K562 (cell line): ENCODE results near the gene ELOVL4. TPM values are rescaled to one million over a fixed set of nuclear protein-coding genes. Genes with fewer than 3 reads are reported as not detected.

Experiments
- ATAC-seq: fragments of 200-7000 bp; cut with Tn5 transposase; 3 replicates; pipeline ENCODE4 v1.9.1; 2020; ENCODE audit warnings: moderate library complexity
- BruUV-seq: library from RNA; stranded (reverse); fragments of 400-500 nt; replicated peaks from 2 replicates; lab custom pipeline; 2021; lab: Mats Ljungman, UMichigan
- CTCF ChIA-PET: fragments of 300-600 bp; formaldehyde crosslinking; extraction: SDS; loops from one replicate; lab custom pipeline; 2021; ENCODE audit warnings: low intra/inter-chr PET ratio; lab: Yijun Ruan, JAX
- POLR2A ChIA-PET: fragments of 300-600, 350-650 bp; sonication (Branson Sonifier 250); formaldehyde crosslinking; extraction: SDS; loops from one replicate; lab custom pipeline; 2021; ENCODE audit warnings: antibody characterized with exemption, inconsistent platforms; lab: Yijun Ruan, JAX
- DNase-seq, 4 experiments: peaks; one replicate each; pipeline versions ENCODE4 v3.0.0 to v3.0.0-alpha.2; 2011 to 2018; ENCODE audit warnings: low spot score in 3 of 4, mixed read lengths in 3 of 4; ENCODE audit errors: extremely low read depth in 1 of 4
- FAIRE-seq: peaks from 2 replicates; lab custom pipeline; 2011; peaks lifted over from hg19 to GRCh38; lab: Jason Lieb, UNC
- H2AFZ ChIP-seq: 2 replicates; pipeline ENCODE4 v1.6.0; 2011; ENCODE audit warnings: low read depth, low read length, control low read depth, inconsistent platforms
- H3K27ac ChIP-seq: fragments of 200-600 bp; 3 replicates; pipeline ENCODE4 v1.8.0; 2011; ENCODE audit warnings: low read depth, mild to moderate bottlenecking, control low read depth, inconsistent platforms, low read length, moderate library complexity, mixed read lengths; ENCODE audit errors: extremely low read depth
- H3K27me3 ChIP-seq, 2 experiments: fragments of 300-600 bp in 1 of 2; 2 replicates in 1 of 2; 3 replicates in 1 of 2; pipeline versions ENCODE4 v1.6.0 to v1.8.0; 2011; ENCODE audit warnings: inconsistent platforms in 2 of 2, low read length in 2 of 2, mild to moderate bottlenecking in 1 of 2, mixed read lengths in 1 of 2, moderate library complexity in 1 of 2; ENCODE audit not compliant: control insufficient read depth in 2 of 2, insufficient read depth in 2 of 2
- H3K36me3 ChIP-seq: fragments of 300-600 bp; 3 replicates; pipeline ENCODE4 v1.8.0; 2011; ENCODE audit warnings: mild to moderate bottlenecking, low read length, inconsistent platforms; ENCODE audit not compliant: control insufficient read depth, insufficient read depth
- H3K4me1 ChIP-seq, 2 experiments: fragments of 200-600 bp in 1 of 2; replicated peaks in 1 of 2; 2 replicates in 1 of 2; 3 replicates in 1 of 2; pipeline versions ENCODE4 v1.5.1 to v1.8.0; 2011; ENCODE audit warnings: inconsistent platforms in 2 of 2, low read length in 2 of 2, mild to moderate bottlenecking in 1 of 2, mixed read lengths in 1 of 2, moderate library complexity in 1 of 2; ENCODE audit not compliant: control insufficient read depth in 2 of 2, insufficient read depth in 2 of 2
- H3K4me2 ChIP-seq: 2 replicates; pipeline ENCODE4 v1.6.1; 2011; ENCODE audit warnings: low read length, control low read depth, inconsistent platforms, mixed read lengths; ENCODE audit not compliant: insufficient read depth
- H3K4me3 ChIP-seq: fragments of 200-600 bp; sonication (generic), shearing (Covaris generic); 2 replicates; pipeline ENCODE4 v1.5.1; 2016; ENCODE audit warnings: control low read depth, inconsistent platforms
- H3K79me2 ChIP-seq: fragments of 200-600 bp; 3 replicates; pipeline ENCODE4 v1.8.0; 2011; ENCODE audit warnings: low read length, inconsistent platforms; ENCODE audit not compliant: control insufficient read depth, insufficient read depth
- H3K9ac ChIP-seq, 2 experiments: 2 replicates each; pipeline versions ENCODE4 v1.6.0 to v1.6.1; 2011; ENCODE audit warnings: low read depth in 2 of 2, low read length in 2 of 2, control low read depth in 1 of 2, inconsistent platforms in 1 of 2, mild to moderate bottlenecking in 1 of 2, mixed read lengths in 1 of 2; ENCODE audit not compliant: insufficient read depth in 1 of 2
- H3K9me1 ChIP-seq: one replicate; pipeline ENCODE4 v1.6.0; 2011; ENCODE audit warnings: inconsistent platforms, mild to moderate bottlenecking, low read length, moderate library complexity; ENCODE audit not compliant: control insufficient read depth, insufficient read depth
- H3K9me3 ChIP-seq: replicated peaks from 2 replicates; pipeline ENCODE4 v1.5.1; 2011; ENCODE audit warnings: low read depth, low read length, inconsistent platforms; ENCODE audit not compliant: control insufficient read depth, insufficient read depth
- H4K20me1 ChIP-seq: replicated peaks from 2 replicates; pipeline ENCODE4 v1.6.1; 2011; ENCODE audit warnings: low read length, inconsistent platforms, mixed read lengths; ENCODE audit not compliant: control insufficient read depth, insufficient read depth
- ATF7 ChIP-seq: fragments of 450-650 bp; IDR thresholded peaks from 2 replicates; pipeline ENCODE4 v1.7.1; 2014; ENCODE audit warnings: mild to moderate bottlenecking, moderate library complexity
- DEAF1 ChIP-seq: fragments of 450-650 bp; formaldehyde crosslinking; IDR thresholded peaks from 2 replicates; pipeline ENCODE4 v1.4.0; 2020; ENCODE audit warnings: mild to moderate bottlenecking, moderate library complexity
- FOXK1 ChIP-seq: sonication (generic); formaldehyde crosslinking; IDR thresholded peaks from 2 replicates; pipeline ENCODE4 v1.8.0; 2022; ENCODE audit warnings: missing genetic modification reagents, mild to moderate bottlenecking, borderline replicate concordance
- MXI1 ChIP-seq: IDR thresholded peaks from 2 replicates; pipeline ENCODE4 v1.6.1; 2011; ENCODE audit warnings: low read depth, mild to moderate bottlenecking, improper control_type of control experiment, low read length
- PHF20 ChIP-seq: fragments of 450-650 bp; IDR thresholded peaks from 2 replicates; pipeline ENCODE4 v1.6.1; 2018; ENCODE audit not compliant: partially characterized antibody
- PREB ChIP-seq: sonication (generic); formaldehyde crosslinking; IDR thresholded peaks from 2 replicates; pipeline ENCODE4 v1.8.1; 2023; ENCODE audit warnings: mild to moderate bottlenecking, missing genetic modification reagents
- RB1 ChIP-seq: fragments of 450-650 bp; IDR thresholded peaks from 2 replicates; pipeline ENCODE4 v1.6.1; 2017; ENCODE audit warnings: low read depth, mild to moderate bottlenecking
- YY1 ChIP-seq, 3 experiments: IDR thresholded peaks; 2 replicates each; pipeline ENCODE4 v1.6.1; 2011; ENCODE audit warnings: low read length in 2 of 3, mild to moderate bottlenecking in 2 of 3, moderate library complexity in 2 of 3, borderline replicate concordance in 1 of 3, control low read depth in 1 of 3, low read depth in 1 of 3; ENCODE audit not compliant: insufficient read depth in 3 of 3, insufficient replicate concordance in 2 of 3, control insufficient read depth in 1 of 3, insufficient read length in 1 of 3; ENCODE audit errors: extremely low read depth in 1 of 3
- ZFP1 ChIP-seq: fragments of 450-650 bp; formaldehyde crosslinking; IDR thresholded peaks from 2 replicates; pipeline ENCODE4 v1.4.0; 2020; ENCODE audit warnings: mild to moderate bottlenecking, mixed read lengths
- ZNF212 ChIP-seq: fragments of 450-650 bp; formaldehyde crosslinking; IDR thresholded peaks from 2 replicates; pipeline ENCODE4 v1.4.0; 2020; ENCODE audit warnings: mild to moderate bottlenecking
- ZNF551 ChIP-seq: fragments of 250-450 bp; sonication (Bioruptor Pico); IDR thresholded peaks from 2 replicates; pipeline ENCODE4 v1.5.0; 2021; ENCODE audit warnings: mild to moderate bottlenecking, moderate library complexity
- WGBS: fragments of 100-300 bp; shearing (Covaris generic); methylation state at CpG from one replicate; pipeline ENCODE4 v1.1.6; 2016; ENCODE audit warnings: low coverage, mixed read lengths; ENCODE audit not compliant: insufficient coverage; ENCODE audit errors: missing lambda C conversion rate; 5-methylcytosine and 5-hydroxymethylcytosine counted together
- in situ Hi-C: fragments of 300-500 bp; cut with MboI; formaldehyde crosslinking; loops from 4 replicates; pipeline ENCODE4 v1.15.0; 2018; ENCODE audit warnings: inconsistent platforms, mixed read lengths
- intact Hi-C: fragments of 100-400 bp; cut with micrococcal nuclease; formaldehyde crosslinking; loops from 2 replicates; pipeline ENCODE4 v1.14.2; 2022
- polyA plus RNA-seq, 8 experiments: library from polyadenylated mRNA; depleted of rRNA in 4 of 8; stranded (reverse) in 5 of 8; unstranded in 3 of 8; fragments of >200 nt; fragmentation: Nextera tagmentation in 2 of 8; fragmentation: Illumina TruSeq in 1 of 8; extraction: Ambion mirVana in 2 of 8; extraction: Trizol in 1 of 8; gene quantifications; 2 replicates each; pipeline versions ENCODE4 v1.2.1 to v1.2.3, GENCODE V29; 2011 to 2014; ENCODE audit warnings: inconsistent platforms in 1 of 8, missing spikeins in 1 of 8
- total RNA-seq, 7 experiments: library from RNA; depleted of rRNA in 6 of 7; stranded (reverse); fragments of >200 nt in 6 of 7; fragmentation: Illumina TruSeq in 2 of 7; extraction: Trizol in 2 of 7; gene quantifications; 2 replicates each; pipeline versions ENCODE4 v1.2.1 to v1.2.3, GENCODE V29; 2011 to 2021; ENCODE audit warnings: low replicate concordance in 1 of 7

ELOVL4 gene
- total and polyA plus RNA-seq, 9 of the 15 experiments (the other 6 are each of a cell fraction or from before 2014, with no cell fraction given): not detected

- Histone ChIP-seq H3K9ac (peak overlapping the region; percentile 32 to 38; a peak in 2 of 4 replicates), H3K27ac (no peak overlapping the region), H4K20me1 (no peaks in the 10 kb centered on the region), H2AFZ (peak overlapping the region; percentile 96), H3K9me1 (no peaks in the 10 kb centered on the region), H3K27me3 (peaks cover under 1 to 2% of the 10 kb centered on the region in 2 experiments; a peak in 3 of 5 replicates), H3K4me1 (peaks cover 2 to 4% of the 10 kb centered on the region in 2 experiments; a peak in 3 of 5 replicates), H3K4me3 (peak overlapping the region; percentile 7; the same call in 1 of the 2 replicates), H3K36me3 (no peaks in the 10 kb centered on the region), H3K79me2 (no peaks in the 10 kb centered on the region), H3K4me2 (peak overlapping the region; percentile 59; the same call in 1 of the 2 replicates), H3K9me3 (no peaks in the 10 kb centered on the region)
- POLR2A ChIA-PET: interaction anchor here (0.9 kb wide), 1 partner anchor 9 kb away, joined by 3 read pairs; no protein-coding TSS in a partner anchor
- intact Hi-C loops (loop anchor here (2.0 to 10.0 kb wide), 4 partner anchors 55 to 299 kb away; no protein-coding TSS in a partner anchor), in situ Hi-C loops (no loop called here)
- WGBS: 3% methylated on average over 18 of the region's 20 CpGs
- CTCF ChIA-PET: interaction anchor here (0.7 to 3.1 kb wide), 2 partner anchors 80 to 91 kb away, joined by 3 to 18 read pairs; no protein-coding TSS in a partner anchor
- FAIRE-seq: peak; percentile 86
- DNase-seq: peak; percentile 84 to 90 (median 86)
- no TSS peak for BruUV-seq
- ATAC-seq: peak; percentile 100
- TF ChIP-seq ZNF212 (CRISPR knock-in tag) (no peak), ZFP1 (no peak), PREB (no peak), MXI1 (no peak), RB1 (peak; percentile 88), ATF7 (0 out of 2 replicates have a peak, but pooled peaks have one; percentile 20), PHF20 (peak; percentile 59), ZNF551 (no peak), DEAF1 (CRISPR knock-in tag) (peak; percentile 23; the same call in 1 of the 2 replicates), YY1 (IDR thresholded peaks at IDR 0.05; ENCODE audit: borderline replicate concordance in 1 of 3, control insufficient read depth in 1 of 3, extremely low read depth in 1 of 3, insufficient read depth in 3 of 3, insufficient read length in 1 of 3, insufficient replicate concordance in 2 of 3, low read depth in 1 of 3, low read length in 2 of 3) (peak in 1 of 3 experiments; percentile 35), FOXK1 (no peak)
These were observed 77.7 kb downstream of the ELOVL4 start for GRCh38 chr6:79869600-79870084.
